BJ (cell line): Measurements from ENCODE around the gene CACNA2D3. TPM values are rescaled to one million over a fixed set of nuclear protein-coding genes. Genes with fewer than 3 reads are reported as not detected.
"Not testable (repeated sequence)": the region's sequence is repeated elsewhere in the genome, so short reads cannot be mapped to it uniquely, and the experiment has no call there.

Experiments
- CTCF ChIA-PET: fragments of 350-600 bp; formaldehyde crosslinking; extraction: SDS; loops from one replicate; lab custom pipeline; 2021; ENCODE audit warnings: antibody characterized with exemption, inconsistent platforms; lab: Yijun Ruan, JAX
- POLR2A ChIA-PET: fragments of 300-600 bp; sonication (Branson Sonifier 250); formaldehyde crosslinking; extraction: SDS; loops from one replicate; lab custom pipeline; 2021; ENCODE audit warnings: antibody characterized with exemption; lab: Charles Lee
- DNase-seq: peaks from one replicate; pipeline ENCODE4 v3.0.0-alpha.2; 2011; ENCODE audit warnings: low read depth
- H3K27me3 ChIP-seq: 2 replicates; pipeline ENCODE4 v1.6.0; 2011; ENCODE audit warnings: low read length; ENCODE audit not compliant: control insufficient read depth, insufficient read depth
- H3K36me3 ChIP-seq: 2 replicates; pipeline ENCODE4 v1.5.1; 2011; ENCODE audit warnings: low read length; ENCODE audit not compliant: control insufficient read depth, insufficient read depth
- H3K4me3 ChIP-seq: 2 replicates; pipeline ENCODE4 v1.5.1; 2011; ENCODE audit warnings: low read depth, mild to moderate bottlenecking, control low read depth, low read length
- CTCF ChIP-seq: IDR thresholded peaks from 2 replicates; pipeline ENCODE4 v1.5.1; 2011; ENCODE audit warnings: low read depth, mild to moderate bottlenecking, control low read depth, inconsistent platforms, low read length, moderate library complexity; ENCODE audit not compliant: insufficient read depth
- polyA plus RNA-seq: library from polyadenylated mRNA; depleted of rRNA; stranded (reverse); fragments of >200 nt; gene quantifications from 2 replicates; pipeline ENCODE4 v1.2.3, GENCODE V29; 2011

Gene CACNA2D3
- polyA plus RNA-seq, 1 experiment: 0.56 TPM

GRCh38 chr3:55091381-55092225 lies 969.3 kb downstream of the CACNA2D3 start:
- peak; percentile 32 for DNase-seq
- Histone ChIP-seq H3K27me3 (peaks cover under 1% of the 10 kb centered on the region), H3K36me3 (no peaks in the 10 kb centered on the region), H3K4me3 (no peak overlapping the region)
- ChIA-PET POLR2A (no interaction called here), CTCF (no interaction called here)
- TF ChIP-seq CTCF: no peak

- POLR2A ChIA-PET: no interaction called here
- CTCF ChIA-PET: interaction anchor here (0.6 to 0.7 kb wide), 2 partner anchors 89 to 1315 kb away, joined by 3 read pairs; no protein-coding TSS in a partner anchor
- no peak for TF ChIP-seq CTCF
- no peaks in the 10 kb centered on the region for H3K27me3 ChIP-seq
- no peaks in the 10 kb centered on the region for H3K36me3 ChIP-seq
- DNase-seq: no peak
- H3K4me3 ChIP-seq: no peak overlapping the region
These were observed 972.3 kb downstream of the CACNA2D3 start for GRCh38 chr3:55094676-55095075.

GRCh38 chr3:55097441-55097840 lies 975.1 kb downstream of the CACNA2D3 start:
- Histone ChIP-seq H3K36me3 (no peaks in the 10 kb centered on the region), H3K27me3 (no peaks in the 10 kb centered on the region), H3K4me3 (no peak overlapping the region)
- POLR2A ChIA-PET: no interaction called here
- peak; percentile 31 for DNase-seq
- no peak for TF ChIP-seq CTCF
- CTCF ChIA-PET: no interaction called here

- H3K27me3 ChIP-seq: no peaks in the 10 kb centered on the region
- no peak overlapping the region for H3K4me3 ChIP-seq
- no peaks in the 10 kb centered on the region for H3K36me3 ChIP-seq
- ChIA-PET POLR2A (no interaction called here), CTCF (no interaction called here)
- no peak for DNase-seq
- no peak for TF ChIP-seq CTCF
These were observed 983.3 kb downstream of the CACNA2D3 start for GRCh38 chr3:55105647-55106046.

DNA sequence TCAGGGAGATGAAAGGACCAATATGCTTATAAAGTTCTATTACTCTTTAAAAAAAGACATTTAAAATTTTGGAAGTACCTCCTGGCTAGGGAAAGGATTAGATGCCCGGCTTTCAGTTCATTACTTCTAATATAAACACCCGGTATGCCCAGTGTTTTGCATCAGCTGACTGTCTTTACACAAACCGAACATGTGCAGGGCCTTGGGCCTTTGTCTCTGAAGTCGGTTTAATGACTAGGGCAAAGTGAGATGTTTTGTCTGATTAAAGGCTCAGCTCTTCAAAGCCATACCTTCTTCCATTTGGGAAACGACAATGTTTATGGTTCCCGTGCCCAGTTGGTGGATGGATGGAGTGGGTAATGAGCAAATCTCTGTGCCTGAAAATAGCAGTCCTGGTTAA lies 984.8 kb downstream of the CACNA2D3 start:
- Histone ChIP-seq H3K4me3 (no peak overlapping the region), H3K27me3 (no peaks in the 10 kb centered on the region), H3K36me3 (no peaks in the 10 kb centered on the region)
- ChIA-PET CTCF (no interaction called here), POLR2A (interaction anchor here (0.7 kb wide), 1 partner anchor 83 kb away, joined by 3 read pairs; no protein-coding TSS in a partner anchor)
- no peak for TF ChIP-seq CTCF
- no peak for DNase-seq

DNA sequence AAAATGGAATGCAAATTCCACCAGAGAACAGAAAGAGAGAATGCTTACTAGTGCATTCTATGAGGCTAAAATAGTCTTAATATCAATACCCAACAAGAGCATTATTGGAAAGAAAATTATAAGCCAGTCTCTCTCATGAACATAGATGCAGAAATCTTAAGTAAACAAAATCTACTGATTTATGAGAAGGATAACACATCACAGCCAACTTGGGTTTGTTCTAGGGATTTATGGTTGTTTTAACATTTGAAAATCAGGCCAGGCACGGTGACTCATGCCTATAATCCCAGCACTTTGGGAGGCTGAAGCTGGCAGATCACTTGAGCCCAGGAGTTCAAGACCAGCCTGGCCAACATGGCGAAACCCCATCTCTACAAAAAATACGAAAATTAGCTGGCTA lies 989.6 kb downstream of the CACNA2D3 start:
- POLR2A ChIA-PET, H3K36me3 ChIP-seq, DNase-seq, H3K27me3 ChIP-seq, CTCF ChIA-PET, H3K4me3 ChIP-seq: not testable (repeated sequence)
